ENCODE data around the gene CD151.
A peak's percentile ranks its signal among the peaks of the same experiment; 100 is the strongest.

CD151 gene

DNA sequence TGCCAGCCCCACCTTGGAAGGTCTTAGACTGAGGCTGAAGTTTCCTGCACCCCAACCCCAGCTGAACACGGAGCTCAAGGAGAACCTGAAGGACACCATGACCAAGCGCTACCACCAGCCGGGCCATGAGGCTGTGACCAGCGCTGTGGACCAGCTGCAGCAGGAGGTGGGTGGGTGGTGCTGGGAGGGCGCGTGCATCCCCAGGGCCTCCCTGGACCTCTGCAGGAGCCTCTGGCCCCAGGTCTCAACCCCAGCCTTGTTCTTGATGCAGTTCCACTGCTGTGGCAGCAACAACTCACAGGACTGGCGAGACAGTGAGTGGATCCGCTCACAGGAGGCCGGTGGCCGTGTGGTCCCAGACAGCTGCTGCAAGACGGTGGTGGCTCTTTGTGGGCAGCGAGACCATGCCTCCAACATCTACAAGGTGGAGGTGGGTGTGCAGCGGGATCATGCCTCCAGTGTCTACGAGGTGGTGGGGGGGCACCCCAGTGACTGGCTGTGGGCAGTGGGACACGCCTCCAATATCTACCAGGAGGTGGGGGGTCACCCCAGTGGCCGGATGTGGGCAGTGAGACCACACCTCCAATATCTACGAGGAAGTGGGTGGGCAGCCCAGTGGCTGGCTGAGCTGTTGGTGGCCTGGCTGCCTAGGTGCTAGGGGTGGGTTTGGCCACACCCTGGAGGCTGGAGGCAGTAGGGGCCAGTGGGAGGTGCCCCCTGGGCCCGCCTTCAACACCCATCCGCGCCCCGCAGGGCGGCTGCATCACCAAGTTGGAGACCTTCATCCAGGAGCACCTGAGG lies 4.6 kb downstream of the CD151 start:
- peaks cover 9% of the 10 kb centered on the region for H3K79me1 ChIP-seq (ENCODE audit: low read length)
- no peak overlapping the region for H3K18ac ChIP-seq (ENCODE audit: low read length)
- H2AK5ac ChIP-seq (ENCODE audit: low read length): no peak overlapping the region
- H3K56ac ChIP-seq (ENCODE audit: low read length): no peak overlapping the region
- DNase-seq: no peak
- no CpG with 5 or more reads among the region's 22 CpGs for WGBS (ENCODE audit: extremely low coverage, insufficient coverage, low lambda C conversion rate)
- no peak overlapping the region for H4K5ac ChIP-seq (ENCODE audit: low read length)
- no peak overlapping the region for H4K8ac ChIP-seq (ENCODE audit: low read depth, low read length)
- no peak overlapping the region for H2BK5ac ChIP-seq (ENCODE audit: low read length)
- H2BK15ac ChIP-seq (replicated peaks; ENCODE audit: low read depth): no peak overlapping the region
- H3K4me3 ChIP-seq (ENCODE audit: low read length): no peak overlapping the region
- H3K4me1 ChIP-seq (ENCODE audit: control insufficient read depth, low read depth, low read length): peaks cover 3% of the 10 kb centered on the region
- H3K27me3 ChIP-seq (ENCODE audit: insufficient read depth, low read length, poor library complexity): no peaks in the 10 kb centered on the region
- no peak overlapping the region for H3K4me2 ChIP-seq (ENCODE audit: low read length)
- no peak overlapping the region for H3K23ac ChIP-seq (ENCODE audit: low read length)
- H3K4ac ChIP-seq (ENCODE audit: low read depth, low read length): no peak overlapping the region
- peaks cover 16% of the 10 kb centered on the region for H3K79me2 ChIP-seq (ENCODE audit: control insufficient read depth, insufficient read depth, low read length)
- no peak overlapping the region for H2BK120ac ChIP-seq (ENCODE audit: low read depth, low read length)
- H3K27ac ChIP-seq (ENCODE audit: low read depth, low read length): no peak overlapping the region
- H3K36me3 ChIP-seq (ENCODE audit: control insufficient read depth, insufficient read depth, low read length): peaks cover 10% of the 10 kb centered on the region
- no peak overlapping the region for H3K9ac ChIP-seq (ENCODE audit: low read length)

DNA sequence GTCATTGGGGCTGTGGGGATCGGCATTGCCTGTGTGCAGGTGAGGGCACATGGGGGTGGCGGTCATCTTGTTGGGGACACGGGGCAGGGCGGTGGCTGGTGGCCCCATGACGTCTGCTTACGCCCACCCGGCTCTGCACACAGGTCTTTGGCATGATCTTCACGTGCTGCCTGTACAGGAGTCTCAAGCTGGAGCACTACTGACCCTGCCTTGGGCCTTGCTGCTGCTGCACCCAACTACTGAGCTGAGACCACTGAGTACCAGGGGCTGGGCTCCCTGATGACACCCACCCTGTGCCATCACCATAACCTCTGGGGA lies 5.2 kb downstream of the CD151 start:
- Histone ChIP-seq H2AK5ac (ENCODE audit: low read length) (no peak overlapping the region), H3K9ac (ENCODE audit: low read length) (no peak overlapping the region), H3K27ac (ENCODE audit: low read depth, low read length) (no peak overlapping the region), H2BK120ac (ENCODE audit: low read depth, low read length) (no peak overlapping the region), H3K4me3 (ENCODE audit: low read length) (no peak overlapping the region), H3K23ac (ENCODE audit: low read length) (no peak overlapping the region), H2BK15ac (replicated peaks; ENCODE audit: low read depth) (no peak overlapping the region), H3K4me2 (ENCODE audit: low read length) (no peak overlapping the region), H3K79me1 (ENCODE audit: low read length) (peaks cover 9% of the 10 kb centered on the region), H4K8ac (ENCODE audit: low read depth, low read length) (no peak overlapping the region), H3K56ac (ENCODE audit: low read length) (no peak overlapping the region), H3K79me2 (ENCODE audit: control insufficient read depth, insufficient read depth, low read length) (peaks cover 16% of the 10 kb centered on the region), H3K18ac (ENCODE audit: low read length) (no peak overlapping the region), H4K5ac (ENCODE audit: low read length) (no peak overlapping the region), H3K4ac (ENCODE audit: low read depth, low read length) (no peak overlapping the region), H3K27me3 (ENCODE audit: insufficient read depth, low read length, poor library complexity) (no peaks in the 10 kb centered on the region), H2BK5ac (ENCODE audit: low read length) (no peak overlapping the region), H3K36me3 (ENCODE audit: control insufficient read depth, insufficient read depth, low read length) (peaks cover 10% of the 10 kb centered on the region), H3K4me1 (ENCODE audit: control insufficient read depth, low read depth, low read length) (peaks cover 3% of the 10 kb centered on the region)
- DNase-seq: no peak
- no CpG with 5 or more reads among the region's 8 CpGs for WGBS (ENCODE audit: extremely low coverage, insufficient coverage, low lambda C conversion rate)

DNA sequence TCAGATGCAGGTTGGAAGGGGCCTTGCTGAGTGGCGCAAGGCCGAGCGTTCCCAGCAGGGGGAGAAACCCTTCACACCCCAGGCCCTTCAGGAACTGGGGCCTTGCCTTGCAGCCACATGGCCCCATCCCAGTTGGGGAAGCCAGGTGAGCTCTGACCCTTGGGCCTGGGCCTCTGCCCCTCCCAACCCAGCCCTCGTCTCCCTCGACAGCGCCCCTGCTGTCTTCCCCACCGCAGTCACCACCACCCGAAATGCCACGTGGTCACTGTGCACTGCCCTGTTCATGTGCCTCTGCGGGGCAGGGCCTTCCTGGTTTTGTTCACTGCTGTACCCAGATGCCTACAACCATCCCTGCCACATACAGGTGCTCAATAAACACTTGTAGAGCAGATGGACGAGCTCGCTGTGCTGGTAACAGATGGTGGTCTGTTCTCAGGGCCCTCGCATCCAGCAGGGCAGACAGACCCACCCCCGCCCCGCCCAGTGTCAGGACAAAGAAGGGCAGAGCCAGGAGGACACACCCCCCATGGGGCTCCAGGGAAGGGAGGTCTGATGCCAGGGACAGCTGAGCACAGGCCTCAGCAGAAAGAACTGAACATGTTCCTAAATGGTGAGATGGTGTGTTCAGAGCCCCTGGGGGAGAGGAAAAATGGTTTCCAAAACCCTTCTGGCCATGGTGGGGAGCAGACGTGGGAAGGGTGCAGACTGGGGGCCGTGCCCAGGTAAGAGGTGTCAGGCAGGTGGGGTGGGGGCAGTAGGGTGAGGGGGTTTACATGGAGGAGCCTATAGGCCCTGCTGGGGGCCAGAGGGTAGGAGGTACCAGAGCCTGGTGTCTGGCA lies 5.9 kb downstream of the CD151 start:
- no peak overlapping the region for H3K27ac ChIP-seq (ENCODE audit: low read depth, low read length)
- H3K79me1 ChIP-seq (ENCODE audit: low read length): peaks cover 9% of the 10 kb centered on the region
- H3K79me2 ChIP-seq (ENCODE audit: control insufficient read depth, insufficient read depth, low read length): peaks cover 16% of the 10 kb centered on the region
- H3K27me3 ChIP-seq (ENCODE audit: insufficient read depth, low read length, poor library complexity): no peaks in the 10 kb centered on the region
- H3K4ac ChIP-seq (ENCODE audit: low read depth, low read length): no peak overlapping the region
- H3K18ac ChIP-seq (ENCODE audit: low read length): no peak overlapping the region
- H3K4me3 ChIP-seq (ENCODE audit: low read length): no peak overlapping the region
- DNase-seq: no peak
- H3K4me1 ChIP-seq (ENCODE audit: control insufficient read depth, low read depth, low read length): peaks cover 3% of the 10 kb centered on the region
- H3K4me2 ChIP-seq (ENCODE audit: low read length): no peak overlapping the region
- no peak overlapping the region for H3K23ac ChIP-seq (ENCODE audit: low read length)
- H2BK5ac ChIP-seq (ENCODE audit: low read length): no peak overlapping the region
- peaks cover 10% of the 10 kb centered on the region for H3K36me3 ChIP-seq (ENCODE audit: control insufficient read depth, insufficient read depth, low read length)
- H3K9ac ChIP-seq (ENCODE audit: low read length): no peak overlapping the region
- H2BK15ac ChIP-seq (replicated peaks; ENCODE audit: low read depth): no peak overlapping the region
- no CpG with 5 or more reads among the region's 17 CpGs for WGBS (ENCODE audit: extremely low coverage, insufficient coverage, low lambda C conversion rate)
- peak overlapping the region; percentile 42 for H3K56ac ChIP-seq (ENCODE audit: low read length)
- no peak overlapping the region for H4K8ac ChIP-seq (ENCODE audit: low read depth, low read length)
- no peak overlapping the region for H4K5ac ChIP-seq (ENCODE audit: low read length)
- no peak overlapping the region for H2AK5ac ChIP-seq (ENCODE audit: low read length)
- no peak overlapping the region for H2BK120ac ChIP-seq (ENCODE audit: low read depth, low read length)

DNA sequence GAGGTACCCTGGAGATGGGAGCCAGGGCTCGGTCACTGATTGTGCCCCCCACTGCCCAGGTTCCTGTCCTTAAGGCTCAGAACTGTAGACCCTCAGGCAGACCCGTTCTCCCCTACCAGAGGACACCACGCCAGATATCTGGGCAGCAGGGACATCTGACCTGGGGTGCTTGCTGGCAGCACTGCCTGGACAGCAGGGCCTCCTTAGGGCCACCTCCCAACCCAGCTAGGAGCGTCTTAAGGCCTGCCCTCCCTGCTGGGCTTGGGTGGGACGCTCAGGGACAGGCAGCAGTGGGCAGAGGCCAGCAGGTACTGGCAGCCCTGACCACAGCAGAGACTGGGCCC lies 6.5 kb downstream of the CD151 start:
- no peaks in the 10 kb centered on the region for H3K27me3 ChIP-seq (ENCODE audit: insufficient read depth, low read length, poor library complexity)
- H2BK5ac ChIP-seq (ENCODE audit: low read length): no peak overlapping the region
- H3K4me3 ChIP-seq (ENCODE audit: low read length): no peak overlapping the region
- DNase-seq: no peak
- no peak overlapping the region for H3K18ac ChIP-seq (ENCODE audit: low read length)
- peaks cover 2% of the 10 kb centered on the region for H3K4me1 ChIP-seq (ENCODE audit: control insufficient read depth, low read depth, low read length)
- H3K79me1 ChIP-seq (ENCODE audit: low read length): peaks cover 9% of the 10 kb centered on the region
- no peak overlapping the region for H4K5ac ChIP-seq (ENCODE audit: low read length)
- H3K9ac ChIP-seq (ENCODE audit: low read length): no peak overlapping the region
- H3K79me2 ChIP-seq (ENCODE audit: control insufficient read depth, insufficient read depth, low read length): peaks cover 16% of the 10 kb centered on the region
- no peak overlapping the region for H3K27ac ChIP-seq (ENCODE audit: low read depth, low read length)
- no peak overlapping the region for H4K8ac ChIP-seq (ENCODE audit: low read depth, low read length)
- no peak overlapping the region for H2BK120ac ChIP-seq (ENCODE audit: low read depth, low read length)
- H3K56ac ChIP-seq (ENCODE audit: low read length): no peak overlapping the region
- H3K4ac ChIP-seq (ENCODE audit: low read depth, low read length): no peak overlapping the region
- H2BK15ac ChIP-seq (replicated peaks; ENCODE audit: low read depth): no peak overlapping the region
- no peak overlapping the region for H3K23ac ChIP-seq (ENCODE audit: low read length)
- no CpG with 5 or more reads among the region's 5 CpGs for WGBS (ENCODE audit: extremely low coverage, insufficient coverage, low lambda C conversion rate)
- H3K36me3 ChIP-seq (ENCODE audit: control insufficient read depth, insufficient read depth, low read length): peaks cover 10% of the 10 kb centered on the region
- no peak overlapping the region for H3K4me2 ChIP-seq (ENCODE audit: low read length)
- no peak overlapping the region for H2AK5ac ChIP-seq (ENCODE audit: low read length)

DNA sequence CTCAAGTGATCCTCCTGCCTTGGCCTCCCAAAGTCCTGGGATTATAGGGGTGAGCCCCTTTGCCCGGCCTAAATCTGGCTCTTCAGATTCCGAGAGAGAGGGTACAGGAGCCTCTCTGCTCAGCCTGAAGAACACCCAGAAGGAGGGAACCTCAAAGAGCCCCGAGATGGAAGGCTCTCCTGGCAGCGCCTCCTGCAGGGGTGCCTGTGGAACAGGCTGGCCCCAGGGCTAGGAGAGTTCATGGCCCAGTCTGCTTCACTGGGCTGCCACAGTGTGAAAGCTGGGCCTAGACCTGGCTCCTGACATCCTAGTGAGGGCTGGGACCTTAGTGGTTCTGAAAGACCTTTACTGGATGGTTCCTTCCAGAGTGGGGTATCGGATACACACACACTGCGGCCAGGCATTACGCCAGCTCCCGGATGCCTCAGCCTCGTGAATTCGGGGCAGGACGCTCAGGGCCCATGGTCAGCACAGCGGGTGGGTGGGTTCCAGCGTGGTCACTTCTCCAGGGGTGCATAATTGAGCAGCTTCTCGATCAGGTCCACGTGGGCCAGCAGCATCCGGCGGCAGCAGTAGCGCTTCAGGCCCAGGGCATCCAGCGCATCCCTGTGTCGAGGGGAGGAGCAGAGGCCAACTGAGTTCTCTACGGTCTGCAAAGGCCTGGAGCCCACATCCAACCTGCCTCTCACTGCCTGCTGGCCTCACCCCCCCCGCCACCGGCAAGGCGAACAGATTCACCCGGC lies 7.3 kb downstream of the CD151 start:
- H3K36me3 ChIP-seq (ENCODE audit: control insufficient read depth, insufficient read depth, low read length): peaks cover 10% of the 10 kb centered on the region
- H3K4me3 ChIP-seq (ENCODE audit: low read length): no peak overlapping the region
- H2AK5ac ChIP-seq (ENCODE audit: low read length): no peak overlapping the region
- no peak overlapping the region for H2BK15ac ChIP-seq (replicated peaks; ENCODE audit: low read depth)
- no CpG with 5 or more reads among the region's 25 CpGs for whole genome bisulfite sequencing (ENCODE audit: extremely low coverage, insufficient coverage, low lambda C conversion rate)
- no peak overlapping the region for H3K18ac ChIP-seq (ENCODE audit: low read length)
- no peak overlapping the region for H3K27ac ChIP-seq (ENCODE audit: low read depth, low read length)
- H3K4ac ChIP-seq (ENCODE audit: low read depth, low read length): no peak overlapping the region
- H3K23ac ChIP-seq (ENCODE audit: low read length): no peak overlapping the region
- no peak for DNase-seq
- H2BK5ac ChIP-seq (ENCODE audit: low read length): no peak overlapping the region
- no peak overlapping the region for H3K9ac ChIP-seq (ENCODE audit: low read length)
- H3K27me3 ChIP-seq (ENCODE audit: insufficient read depth, low read length, poor library complexity): no peaks in the 10 kb centered on the region
- H3K4me1 ChIP-seq (ENCODE audit: control insufficient read depth, low read depth, low read length): peaks cover 4% of the 10 kb centered on the region
- H4K5ac ChIP-seq (ENCODE audit: low read length): no peak overlapping the region
- H3K79me2 ChIP-seq (ENCODE audit: control insufficient read depth, insufficient read depth, low read length): peaks cover 16% of the 10 kb centered on the region
- no peak overlapping the region for H2BK120ac ChIP-seq (ENCODE audit: low read depth, low read length)
- H3K4me2 ChIP-seq (ENCODE audit: low read length): no peak overlapping the region
- peaks cover 7% of the 10 kb centered on the region for H3K79me1 ChIP-seq (ENCODE audit: low read length)
- no peak overlapping the region for H4K8ac ChIP-seq (ENCODE audit: low read depth, low read length)
- H3K56ac ChIP-seq (ENCODE audit: low read length): no peak overlapping the region

Measured in mesendoderm (in vitro differentiated cells).